Sigmoid colon (tissue), 4 donors: ENCODE measurements around the gene BIRC7.

Experiments
- CTCF ChIP-seq, 4 experiments: fragments of 450-650 bp in 3 of 4; fragments of 200-600 bp in 1 of 4; IDR thresholded peaks; one replicate each; pipeline ENCODE4 v1.5.1; 2016 to 2019; ENCODE audit warnings: antibody characterized with exemption in 4 of 4, mild to moderate bottlenecking in 3 of 4, moderate library complexity in 2 of 4
- POLR2A ChIP-seq, 2 donors: fragments of 450-650 bp; IDR thresholded peaks; one replicate each; pipeline ENCODE4 v1.6.1; 2016; ENCODE audit warnings: antibody characterized with exemption in 2 of 2, mild to moderate bottlenecking in 2 of 2, moderate library complexity in 2 of 2
- POLR2AphosphoS5 ChIP-seq, 4 donors: sonication (generic); formaldehyde crosslinking; IDR thresholded peaks; one replicate each; pipeline ENCODE4 v1.6.1; 2017; ENCODE audit warnings: antibody characterized with exemption in 4 of 4

GRCh38 chr20:63282946-63283345, 47.2 kb downstream of the BIRC7 start:
- no peak for TF ChIP-seq CTCF (IDR thresholded peaks at IDR 0.05)
- TF ChIP-seq POLR2A (IDR thresholded peaks at IDR 0.05), result no peak
- no peak for TF ChIP-seq POLR2AphosphoS5 (IDR thresholded peaks at IDR 0.05)
